ENCODE data around the gene ZNF592. TPM values are rescaled to one million over a fixed set of nuclear protein-coding genes. Genes with fewer than 3 reads are reported as not detected.

Gene ZNF592
- total and polyA plus RNA-seq, 2 experiments from 2014 or later, result 14.4 to 17.6 TPM

- H3K27ac ChIP-seq, result no peak overlapping the region
- 84% methylated on average over 4 of the region's 4 CpGs for WGBS (ENCODE audit: low lambda C conversion rate, missing lambda C conversion rate)
Observed at GRCh38 chr15:84822653-84823281, 74.4 kb downstream of the ZNF592 start.

GRCh38 chr15:84823282-84823878 lies 75.0 kb downstream of the ZNF592 start:
- no peaks in the 10 kb centered on the region for H3K9me2 ChIP-seq (replicated peaks; ENCODE audit: insufficient read depth)
- H3K79me2 ChIP-seq, result peaks cover 48% of the 10 kb centered on the region
- no peak overlapping the region for H2AFZ ChIP-seq
- peak overlapping the region; percentile 62 for H3K27ac ChIP-seq
- no peaks in the 10 kb centered on the region for H3K9me3 ChIP-seq (ENCODE audit: low read depth)
- no peaks in the 10 kb centered on the region for H3K36me3 ChIP-seq (replicated peaks; ENCODE audit: insufficient read depth, low read depth)
- no peak for DNase-seq (ENCODE audit: low spot score)
- WGBS (ENCODE audit: low lambda C conversion rate, missing lambda C conversion rate), result 91% methylated on average over 3 of the region's 3 CpGs
- H4K20me1 ChIP-seq (ENCODE audit: insufficient read depth, poor library complexity, severe bottlenecking), result no peaks in the 10 kb centered on the region
- no peak for TF ChIP-seq CTCF (IDR thresholded peaks at IDR 0.05; ENCODE audit: poor library complexity)
- TF ChIP-seq EZH2phosphoT487 (IDR thresholded peaks at IDR 0.05; ENCODE audit: low read depth, severe bottlenecking, unreplicated experiment), result no peak
- no peak for TF ChIP-seq EZH2 (IDR thresholded peaks at IDR 0.05; ENCODE audit: borderline replicate concordance)
- H3K4me1 ChIP-seq (ENCODE audit: insufficient read depth), result peaks cover 24% of the 10 kb centered on the region
- no peaks in the 10 kb centered on the region for H3K27me3 ChIP-seq
- no peak overlapping the region for H3K4me3 ChIP-seq
- H3K4me2 ChIP-seq, result no peak overlapping the region

More at GRCh38 chr15:84822653-84823281, 74.4 kb downstream of the ZNF592 start:
- Histone ChIP-seq H4K20me1 (ENCODE audit: insufficient read depth, poor library complexity, severe bottlenecking) (no peaks in the 10 kb centered on the region), H3K4me1 (ENCODE audit: insufficient read depth) (peaks cover 30% of the 10 kb centered on the region), H3K4me2 (no peak overlapping the region), H3K4me3 (no peak overlapping the region), H3K27me3 (no peaks in the 10 kb centered on the region), H2AFZ (no peak overlapping the region), H3K79me2 (peaks cover 48% of the 10 kb centered on the region), H3K36me3 (replicated peaks; ENCODE audit: insufficient read depth, low read depth) (no peaks in the 10 kb centered on the region), H3K9me2 (replicated peaks; ENCODE audit: insufficient read depth) (no peaks in the 10 kb centered on the region), H3K9me3 (ENCODE audit: low read depth) (no peaks in the 10 kb centered on the region)
- no peak for TF ChIP-seq EZH2phosphoT487 (IDR thresholded peaks at IDR 0.05; ENCODE audit: low read depth, severe bottlenecking, unreplicated experiment)
- no peak for TF ChIP-seq EZH2 (IDR thresholded peaks at IDR 0.05; ENCODE audit: borderline replicate concordance)
- TF ChIP-seq CTCF (IDR thresholded peaks at IDR 0.05; ENCODE audit: poor library complexity), result no peak
- no peak for DNase-seq (ENCODE audit: low spot score)

- no peak for DNase-seq (ENCODE audit: low spot score)
- Histone ChIP-seq H3K9me2 (replicated peaks; ENCODE audit: insufficient read depth) (no peaks in the 10 kb centered on the region), H3K9me3 (ENCODE audit: low read depth) (no peaks in the 10 kb centered on the region), H2AFZ (no peak overlapping the region), H3K4me2 (no peak overlapping the region), H3K27me3 (no peaks in the 10 kb centered on the region), H3K36me3 (replicated peaks; ENCODE audit: insufficient read depth, low read depth) (no peaks in the 10 kb centered on the region), H3K27ac (peak overlapping the region; percentile 62), H3K4me3 (no peak overlapping the region), H4K20me1 (ENCODE audit: insufficient read depth, poor library complexity, severe bottlenecking) (no peaks in the 10 kb centered on the region), H3K4me1 (ENCODE audit: insufficient read depth) (peaks cover 13% of the 10 kb centered on the region), H3K79me2 (peaks cover 43% of the 10 kb centered on the region)
- WGBS (ENCODE audit: low lambda C conversion rate, missing lambda C conversion rate), result 77% methylated on average over 6 of the region's 6 CpGs
- no peak for TF ChIP-seq EZH2 (IDR thresholded peaks at IDR 0.05; ENCODE audit: borderline replicate concordance)
Observed at GRCh38 chr15:84824260-84825007, 76.0 kb downstream of the ZNF592 start.

- peaks cover 33% of the 10 kb centered on the region for H3K79me2 ChIP-seq
- peaks cover 5% of the 10 kb centered on the region for H3K4me1 ChIP-seq (ENCODE audit: insufficient read depth)
- 69% methylated on average over 6 of the region's 6 CpGs for WGBS (ENCODE audit: low lambda C conversion rate, missing lambda C conversion rate)
Observed at GRCh38 chr15:84826369-84826823, 78.0 kb downstream of the ZNF592 start.

More at GRCh38 chr15:84826369-84826823, 78.0 kb downstream of the ZNF592 start:
- Histone ChIP-seq H3K4me3 (no peak overlapping the region), H3K9me2 (replicated peaks; ENCODE audit: insufficient read depth) (no peaks in the 10 kb centered on the region), H4K20me1 (ENCODE audit: insufficient read depth, poor library complexity, severe bottlenecking) (no peaks in the 10 kb centered on the region), H2AFZ (no peak overlapping the region), H3K4me2 (no peak overlapping the region), H3K27ac (no peak overlapping the region), H3K27me3 (no peaks in the 10 kb centered on the region), H3K36me3 (replicated peaks; ENCODE audit: insufficient read depth, low read depth) (no peaks in the 10 kb centered on the region), H3K9me3 (ENCODE audit: low read depth) (no peaks in the 10 kb centered on the region)
- peak; percentile 44 for DNase-seq (ENCODE audit: low spot score)
- TF ChIP-seq CTCF (IDR thresholded peaks at IDR 0.05; ENCODE audit: poor library complexity) (peak; percentile 41), EZH2 (IDR thresholded peaks at IDR 0.05; ENCODE audit: borderline replicate concordance) (no peak)

Measured in hepatocyte (in vitro differentiated cells).